Activated naive CD4-positive, alpha-beta T cell treated with anti-CD3 and anti-CD28 coated beads for 36 hours (primary cell): ENCODE results near the gene UTS2. TPM values are rescaled to one million over a fixed set of nuclear protein-coding genes. Genes with fewer than 3 reads are reported as not detected.

Experiments used
- CTCF ChIA-PET: fragments of 350-600 bp; sonication (Branson Sonifier 250); formaldehyde crosslinking; loops from one replicate; lab custom pipeline; 2021; ENCODE audit warnings: antibody characterized with exemption; lab: Charles Lee
- DNase-seq: peaks from one replicate; pipeline ENCODE4 v3.0.0-alpha.2; 2020
- H3K27ac Mint-ChIP-seq: one replicate; pipeline ENCODE4 v1.8.0; 2021; ENCODE audit warnings: mild to moderate bottlenecking, mixed read lengths
- H3K27me3 Mint-ChIP-seq: one replicate; pipeline ENCODE4 v1.8.0; 2021; ENCODE audit warnings: low read depth, mixed read lengths
- H3K36me3 Mint-ChIP-seq: one replicate; pipeline ENCODE4 v1.8.0; 2021; ENCODE audit warnings: low read depth, mixed read lengths
- H3K4me1 Mint-ChIP-seq: one replicate; pipeline ENCODE4 v1.8.0; 2021; ENCODE audit warnings: low read depth, mixed read lengths
- H3K4me3 Mint-ChIP-seq: one replicate; pipeline ENCODE4 v1.8.0; 2021; ENCODE audit warnings: mild to moderate bottlenecking, moderate library complexity, mixed read lengths
- H3K9me3 Mint-ChIP-seq: one replicate; pipeline ENCODE4 v1.8.0; 2021; ENCODE audit warnings: mixed read lengths
- intact Hi-C: fragments of 100-400 bp; cut with micrococcal nuclease; formaldehyde crosslinking; loops from one replicate; pipeline ENCODE4 v1.15.1; 2023
- total RNA-seq, 2 experiments: library from RNA; stranded (reverse); gene quantifications; one replicate each; pipeline ENCODE4 v1.2.3, GENCODE V29; 2021

The UTS2 gene, protein sequence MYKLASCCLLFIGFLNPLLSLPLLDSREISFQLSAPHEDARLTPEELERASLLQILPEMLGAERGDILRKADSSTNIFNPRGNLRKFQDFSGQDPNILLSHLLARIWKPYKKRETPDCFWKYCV
- not detected for total RNA-seq

DNA sequence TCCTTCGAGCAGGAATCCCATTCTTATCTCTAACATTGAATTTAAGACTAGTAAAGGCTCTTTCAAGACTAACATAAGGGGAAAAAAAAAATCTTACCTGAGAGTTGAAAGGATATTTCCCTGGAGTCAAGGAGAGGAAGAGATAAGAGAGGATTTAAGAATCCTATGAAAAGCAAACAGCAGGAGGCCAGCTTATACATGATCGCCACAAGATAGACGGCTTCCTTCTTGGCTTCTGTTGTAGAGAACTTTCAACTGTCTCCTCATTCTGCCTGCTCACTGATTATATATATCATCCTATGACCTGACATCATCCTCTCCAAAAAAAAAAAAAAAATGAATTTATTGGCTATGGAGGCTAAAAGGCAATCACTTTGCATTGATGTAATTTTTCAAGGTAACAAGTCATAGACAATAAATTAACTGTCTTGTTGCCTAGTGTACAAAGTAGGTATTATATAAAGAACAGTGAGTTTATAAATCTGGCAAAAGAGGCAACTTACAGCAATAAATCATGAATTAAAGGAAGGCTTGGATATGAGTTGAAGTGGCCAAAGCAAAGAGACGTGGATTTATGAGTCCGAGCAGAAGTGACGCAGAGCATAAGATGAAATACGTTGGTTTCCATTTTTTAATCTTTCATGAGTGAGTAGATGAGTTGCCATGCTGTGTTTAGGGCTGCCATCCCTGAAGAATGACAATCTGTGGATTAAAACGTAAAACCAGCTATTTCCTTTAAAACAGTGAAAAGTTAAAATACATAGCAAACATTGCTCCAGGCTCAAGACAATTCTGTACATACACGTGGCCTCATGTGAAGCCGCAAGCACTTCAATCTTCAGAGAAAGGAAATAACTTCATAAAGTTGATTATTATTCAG lies at the start of gene UTS2:
UTS2 (minus strand) TSS at position 262 of the 880 bp plus-strand sequence; CDS start at position 200, 62 bp downstream.
- no peaks in the 10 kb centered on the region for H3K36me3 Mint-ChIP-seq
- intact Hi-C loops, result no loop called here
- DNase-seq, result no peak
- CTCF ChIA-PET, result interaction anchor here (0.6 to 0.7 kb wide), 2 partner anchors 64 to 1343 kb away, joined by 3 to 4 read pairs; no protein-coding TSS in a partner anchor
- H3K27ac Mint-ChIP-seq, result no peak within 1 kb of the TSS
- H3K4me1 Mint-ChIP-seq, result no peaks in the 10 kb centered on the region
- H3K27me3 Mint-ChIP-seq, result no peaks in the 10 kb centered on the region
- H3K4me3 Mint-ChIP-seq, result no peak within 1 kb of the TSS
- H3K9me3 Mint-ChIP-seq, result no peaks in the 10 kb centered on the region

DNA sequence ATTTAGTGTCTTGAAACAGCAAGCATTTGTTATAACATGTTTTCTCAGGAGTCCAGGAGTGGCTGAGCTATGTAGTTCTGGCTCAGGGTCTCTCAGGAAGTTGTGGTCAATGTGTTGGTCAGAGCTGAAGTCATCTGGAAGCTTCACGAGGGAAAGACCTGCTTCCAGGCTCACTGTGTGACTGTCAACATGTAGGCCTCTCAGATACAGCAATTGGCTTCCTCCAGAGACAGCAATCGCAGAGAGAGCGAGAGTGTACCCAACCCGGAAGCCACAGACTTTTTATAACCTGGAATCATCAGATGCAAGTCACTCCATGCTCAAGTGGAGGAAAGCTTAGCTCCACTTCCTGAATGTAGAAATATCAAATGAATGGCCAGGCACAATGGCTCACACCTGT lies 46.9 kb upstream of the UTS2 start:
- CTCF ChIA-PET, result interaction anchor here (1.1 kb wide), 1 partner anchor 147 kb away, joined by 3 read pairs; no protein-coding TSS in a partner anchor
- Mint-ChIP-seq H3K36me3 (no peaks in the 10 kb centered on the region), H3K4me1 (peaks cover 9% of the 10 kb centered on the region), H3K9me3 (no peaks in the 10 kb centered on the region), H3K27ac (no peak overlapping the region), H3K27me3 (no peaks in the 10 kb centered on the region), H3K4me3 (no peak overlapping the region)
- intact Hi-C loops, result loop anchor here (10.0 kb wide), 1 partner anchor 115 kb away; the partner anchor contains the start of gene PER3
- no peak for DNase-seq

DNA sequence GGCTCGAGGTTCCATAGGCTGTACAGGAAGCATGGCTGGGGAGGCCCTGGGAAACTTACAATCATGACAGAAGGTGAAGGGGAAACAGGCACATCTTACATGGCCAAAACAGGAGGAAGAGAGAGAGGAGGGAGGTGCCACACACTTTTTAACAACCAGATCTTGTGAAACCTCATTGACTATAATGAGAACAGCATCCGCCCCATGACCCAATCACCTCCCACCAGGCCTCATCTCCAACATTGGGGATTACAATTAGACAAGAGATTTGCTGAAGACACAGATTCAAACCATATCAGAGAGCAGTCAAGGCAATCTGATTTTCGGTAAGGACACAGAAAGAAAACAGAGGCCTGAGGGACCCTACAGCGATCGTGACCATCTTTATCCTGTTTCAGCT lies 46.1 kb upstream of the UTS2 start:
- Mint-ChIP-seq H3K27ac (no peak overlapping the region), H3K27me3 (no peaks in the 10 kb centered on the region), H3K4me3 (no peak overlapping the region), H3K4me1 (peaks cover 9% of the 10 kb centered on the region), H3K9me3 (no peaks in the 10 kb centered on the region), H3K36me3 (no peaks in the 10 kb centered on the region)
- no peak for DNase-seq
- intact Hi-C loops, result no loop called here
- CTCF ChIA-PET, result interaction anchor here (0.6 kb wide), 1 partner anchor 16 kb away, joined by 4 read pairs; no protein-coding TSS in a partner anchor

DNA sequence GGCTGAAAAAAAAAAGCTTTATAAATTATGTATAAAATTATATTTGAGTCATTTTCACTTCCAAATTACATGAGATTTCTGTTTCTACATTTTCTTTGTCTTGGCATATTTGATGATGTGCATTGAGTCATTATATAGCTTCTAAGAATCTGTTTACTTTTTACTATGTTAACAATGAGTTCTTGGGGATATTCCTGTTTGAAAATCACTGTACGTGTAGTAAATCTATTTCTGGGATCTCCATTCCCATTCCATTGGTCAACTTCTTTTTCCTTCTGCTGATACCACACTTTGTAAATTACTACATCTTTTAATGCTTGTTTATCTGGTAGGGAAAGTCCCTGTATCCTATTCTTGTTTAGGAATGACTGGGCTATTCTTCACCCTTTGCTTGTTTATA lies 44.1 kb upstream of the UTS2 start:
- Mint-ChIP-seq H3K27ac (no peak overlapping the region), H3K27me3 (no peaks in the 10 kb centered on the region), H3K36me3 (no peaks in the 10 kb centered on the region), H3K4me3 (no peak overlapping the region), H3K9me3 (no peaks in the 10 kb centered on the region), H3K4me1 (peaks cover 6% of the 10 kb centered on the region)
- CTCF ChIA-PET, result no interaction called here
- no peak for DNase-seq
- intact Hi-C loops, result no loop called here

DNA sequence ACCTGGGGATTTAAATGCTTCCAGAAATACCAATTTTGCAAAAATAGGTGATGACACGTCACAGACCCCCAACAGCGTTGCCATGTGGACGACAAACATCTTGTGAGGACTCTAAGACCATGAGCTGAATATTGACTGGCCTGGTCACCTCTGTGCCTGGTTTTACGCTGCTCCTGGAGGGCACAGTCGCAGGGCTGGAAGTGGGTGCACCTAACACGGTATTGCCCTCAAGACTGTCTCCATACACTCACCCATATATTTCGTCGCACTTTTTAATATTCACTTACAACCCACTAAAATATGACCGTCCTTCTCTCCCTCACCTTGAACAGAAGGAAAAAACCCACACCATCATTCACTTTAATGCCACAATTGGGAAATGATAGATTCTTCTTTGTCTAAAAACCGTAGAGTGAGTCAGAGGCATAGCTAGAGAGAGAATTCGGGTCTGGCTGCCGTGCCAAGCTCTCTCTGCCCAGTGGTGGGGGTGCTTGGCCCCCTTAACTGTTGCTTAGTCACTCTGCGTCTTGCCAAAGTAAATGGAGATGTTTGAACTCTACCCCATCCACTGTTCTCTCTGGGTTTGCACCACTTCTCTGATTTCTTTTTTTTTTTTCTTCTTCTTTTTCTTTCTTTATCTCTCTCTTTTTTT lies 40.8 kb upstream of the UTS2 start:
- intact Hi-C loops, result no loop called here
- H3K4me3 Mint-ChIP-seq, result no peak overlapping the region
- peaks cover 2% of the 10 kb centered on the region for H3K27me3 Mint-ChIP-seq

DNA sequence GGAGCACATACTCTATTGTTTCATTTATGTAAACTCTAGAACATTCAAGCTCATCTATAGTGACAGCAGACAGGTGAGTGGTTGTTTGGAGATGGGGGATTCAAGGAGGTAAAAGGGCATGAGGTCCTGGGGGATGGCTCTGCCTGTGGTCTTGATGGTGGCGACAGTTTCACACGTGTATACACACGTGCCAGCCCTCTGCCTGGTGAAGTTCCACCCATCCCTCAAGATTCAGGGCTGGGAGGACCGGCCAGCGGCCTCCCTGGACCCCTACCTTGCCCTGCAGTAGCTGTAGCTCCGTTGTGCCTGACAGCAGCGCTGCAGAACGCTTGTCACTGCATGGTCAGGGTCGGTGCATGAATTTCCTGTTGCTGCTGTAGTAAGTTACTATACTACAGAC lies 38.9 kb upstream of the UTS2 start:
- Mint-ChIP-seq H3K4me3 (no peak overlapping the region), H3K27me3 (peaks cover 12% of the 10 kb centered on the region), H3K4me1 (no peaks in the 10 kb centered on the region), H3K27ac (no peak overlapping the region), H3K36me3 (no peaks in the 10 kb centered on the region), H3K9me3 (peaks cover 2% of the 10 kb centered on the region)
- CTCF ChIA-PET, result no interaction called here
- intact Hi-C loops, result no loop called here
- DNase-seq, result no peak

More for the DNA sequence above, 40.8 kb upstream of the UTS2 start:
- H3K36me3 Mint-ChIP-seq, result no peaks in the 10 kb centered on the region
- peaks cover 2% of the 10 kb centered on the region for H3K9me3 Mint-ChIP-seq
- peaks cover 3% of the 10 kb centered on the region for H3K4me1 Mint-ChIP-seq
- no peak overlapping the region for H3K27ac Mint-ChIP-seq
- DNase-seq, result no peak
- CTCF ChIA-PET, result no interaction called here

DNA sequence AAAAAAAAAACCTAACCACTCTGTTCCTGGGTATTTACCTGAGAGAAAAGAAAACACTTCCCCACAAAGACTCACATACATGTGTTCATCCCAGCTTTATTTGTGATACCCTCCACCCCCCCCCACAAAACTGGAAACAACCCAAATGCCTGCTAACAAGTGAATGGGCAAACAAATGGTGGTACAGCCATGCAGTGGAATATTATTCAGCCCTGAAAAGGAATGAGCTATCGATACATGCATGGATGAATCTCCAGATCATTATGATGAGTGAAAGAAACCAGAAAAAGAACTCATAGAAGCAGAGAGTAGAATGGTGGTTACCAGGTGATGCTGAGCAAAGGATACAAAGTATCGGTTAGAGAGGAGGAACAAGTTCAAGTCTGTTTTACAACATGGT lies 38.0 kb upstream of the UTS2 start:
- H3K36me3 Mint-ChIP-seq, result no peaks in the 10 kb centered on the region
- no peak overlapping the region for H3K27ac Mint-ChIP-seq
- intact Hi-C loops, result no loop called here
- peaks cover 2% of the 10 kb centered on the region for H3K9me3 Mint-ChIP-seq
- DNase-seq, result no peak
- no peak overlapping the region for H3K4me3 Mint-ChIP-seq
- H3K4me1 Mint-ChIP-seq, result no peaks in the 10 kb centered on the region
- CTCF ChIA-PET, result interaction anchor here (1.0 kb wide), 1 partner anchor 222 kb away, joined by 3 read pairs; no protein-coding TSS in a partner anchor
- H3K27me3 Mint-ChIP-seq, result peaks cover 17% of the 10 kb centered on the region

DNA sequence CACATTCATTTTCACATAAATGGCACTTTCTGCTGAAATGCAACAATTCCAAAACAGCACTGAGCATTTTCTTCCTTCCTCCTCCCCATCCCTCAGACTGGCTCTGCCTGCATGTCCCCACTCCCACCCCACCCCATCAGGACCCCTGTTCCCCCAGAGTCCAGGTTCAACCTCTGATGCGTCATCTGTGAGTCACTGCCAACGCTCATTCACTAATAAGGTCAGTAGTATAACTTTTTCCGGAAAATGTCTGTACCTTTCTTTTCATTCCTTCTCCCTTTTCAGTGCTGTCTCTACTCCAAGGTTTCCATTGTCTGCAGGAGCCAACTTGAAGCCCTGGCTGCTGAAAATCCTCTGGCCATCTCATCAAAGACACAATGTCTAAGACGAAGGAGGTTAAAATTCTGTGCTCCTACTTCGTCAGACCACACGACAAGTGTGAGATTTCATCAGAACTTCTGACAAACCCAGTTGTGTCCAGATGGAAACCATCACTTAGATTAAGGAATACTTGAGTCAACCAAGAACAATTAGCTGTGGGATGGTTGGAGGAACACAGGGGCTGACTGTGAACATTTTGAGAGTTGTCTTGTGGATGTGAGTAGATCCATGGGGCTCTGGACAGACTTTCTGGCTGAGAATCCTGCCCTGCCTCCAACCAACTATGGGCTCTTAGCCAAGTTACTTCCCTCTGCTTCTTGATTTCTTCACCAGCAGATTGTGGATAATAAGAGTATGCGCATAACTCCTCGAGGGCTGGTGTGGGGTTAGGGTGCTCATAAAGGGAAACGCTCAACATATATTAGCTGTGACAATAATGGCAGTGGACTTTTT lies 35.6 kb upstream of the UTS2 start:
- CTCF ChIA-PET, result interaction anchor here (0.6 to 0.7 kb wide), 2 partner anchors 30 to 304 kb away, joined by 3 read pairs; no protein-coding TSS in a partner anchor
- no peak for DNase-seq
- Mint-ChIP-seq H3K9me3 (peaks cover 2% of the 10 kb centered on the region), H3K27ac (no peak overlapping the region), H3K36me3 (no peaks in the 10 kb centered on the region), H3K4me1 (no peaks in the 10 kb centered on the region), H3K27me3 (peaks cover 26% of the 10 kb centered on the region), H3K4me3 (no peak overlapping the region)
- intact Hi-C loops, result no loop called here

DNA sequence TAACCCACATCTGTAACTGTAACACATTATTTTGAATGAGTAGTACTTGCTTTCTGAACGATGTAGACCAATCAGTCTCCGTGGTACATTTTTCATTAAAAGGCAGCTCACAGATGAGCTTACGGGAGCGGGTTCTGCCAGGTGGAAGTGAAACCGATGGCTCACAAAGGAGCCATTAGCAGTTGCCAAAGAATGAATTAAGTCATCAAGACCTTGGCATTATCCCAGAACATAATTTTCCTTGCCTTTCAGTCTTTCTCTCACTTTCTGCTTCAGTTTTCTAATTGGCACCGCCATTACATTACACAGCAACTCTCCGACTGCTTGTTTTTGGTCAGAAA lies 33.5 kb upstream of the UTS2 start:
- intact Hi-C loops, result no loop called here
- no peak for DNase-seq
- Mint-ChIP-seq H3K4me3 (no peak overlapping the region), H3K4me1 (no peaks in the 10 kb centered on the region), H3K27ac (no peak overlapping the region), H3K9me3 (peaks cover 2% of the 10 kb centered on the region), H3K27me3 (peaks cover 26% of the 10 kb centered on the region), H3K36me3 (no peaks in the 10 kb centered on the region)
- CTCF ChIA-PET, result no interaction called here

DNA sequence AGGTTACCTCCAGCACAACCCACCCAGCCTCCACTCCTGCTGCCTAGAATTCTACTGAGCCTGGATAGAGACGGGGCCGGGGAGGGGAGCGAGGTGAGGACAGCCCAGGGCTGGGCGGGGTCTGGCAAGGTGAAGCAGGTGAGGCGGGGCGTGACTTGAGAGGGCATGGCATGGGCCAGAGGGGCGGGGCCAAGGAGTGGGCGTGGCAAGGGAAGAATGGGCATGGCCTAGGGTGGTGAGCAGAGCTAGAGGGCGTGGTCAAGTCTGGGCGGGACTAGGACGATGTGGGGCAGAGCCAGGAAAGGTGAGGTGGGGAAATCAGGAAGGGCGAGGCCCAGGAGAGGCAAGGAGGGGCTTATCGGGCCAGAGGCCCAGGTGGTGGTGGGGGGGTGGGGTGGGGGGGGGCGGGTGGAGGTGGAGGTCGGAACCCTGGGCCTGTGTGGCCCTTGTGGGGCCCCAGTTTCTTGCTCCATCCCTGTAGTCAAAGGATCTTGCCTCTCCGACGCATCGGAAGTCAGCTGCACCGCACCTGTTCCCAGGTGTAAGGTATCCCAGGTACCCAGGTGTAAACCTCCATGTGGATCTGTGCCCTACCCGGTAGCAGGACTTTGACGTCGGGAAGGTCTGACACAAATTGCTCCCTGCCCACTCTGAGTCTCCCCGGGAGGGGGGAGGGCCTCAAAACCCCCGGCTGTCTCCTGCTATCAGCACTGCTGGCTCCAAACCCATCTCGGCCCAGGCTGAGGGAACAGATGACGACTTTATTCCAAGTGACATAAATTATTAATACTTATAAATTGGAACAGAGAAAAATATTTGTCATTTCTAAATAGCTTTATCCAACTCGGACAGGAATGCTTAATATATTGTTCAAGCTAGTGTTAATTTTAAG lies 32.9 kb upstream of the UTS2 start:
- peak; percentile 28 for DNase-seq
- intact Hi-C loops, result no loop called here
- Mint-ChIP-seq H3K9me3 (no peaks in the 10 kb centered on the region), H3K4me1 (no peaks in the 10 kb centered on the region), H3K27me3 (peaks cover 26% of the 10 kb centered on the region), H3K27ac (no peak overlapping the region), H3K4me3 (no peak overlapping the region), H3K36me3 (no peaks in the 10 kb centered on the region)
- CTCF ChIA-PET, result no interaction called here

DNA sequence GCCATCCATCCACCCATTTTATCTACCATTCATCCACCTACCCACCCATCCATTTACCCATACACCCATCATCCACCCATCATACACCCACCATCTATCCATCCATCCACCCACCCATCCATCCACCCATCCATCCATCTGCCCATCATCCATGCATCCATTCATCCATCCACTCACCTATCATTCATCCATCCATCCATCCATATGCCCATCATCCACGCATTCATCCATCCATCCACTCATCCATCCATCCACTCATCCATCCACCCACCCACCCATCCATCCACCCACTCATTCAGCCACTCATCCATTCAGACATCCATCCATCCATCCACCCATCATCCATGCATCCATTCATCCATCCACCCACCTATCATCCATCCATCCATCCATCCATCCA lies 31.9 kb upstream of the UTS2 start:
- H3K36me3 Mint-ChIP-seq, result no peaks in the 10 kb centered on the region
- H3K27me3 Mint-ChIP-seq, result peaks cover 26% of the 10 kb centered on the region
- CTCF ChIA-PET, result no interaction called here
- no peak overlapping the region for H3K27ac Mint-ChIP-seq
- H3K4me3 Mint-ChIP-seq, result no peak overlapping the region
- no peaks in the 10 kb centered on the region for H3K4me1 Mint-ChIP-seq
- H3K9me3 Mint-ChIP-seq, result no peaks in the 10 kb centered on the region
- intact Hi-C loops, result no loop called here
- no peak for DNase-seq
